HG03280 (cell line): ENCODE measurements around the gene GOLGA8O.
"Not testable (repeated sequence)": the region's sequence is repeated elsewhere in the genome, so short reads cannot be mapped to it uniquely, and the experiment has no call there.

Experiments
- ATAC-seq: cut with Tn5 transposase; IDR thresholded peaks from one replicate; pipeline ENCODE4 v1.9.1; 2021; ENCODE audit warnings: mild to moderate bottlenecking, moderate library complexity; ENCODE audit not compliant: unreplicated experiment

GOLGA8O gene, protein sequence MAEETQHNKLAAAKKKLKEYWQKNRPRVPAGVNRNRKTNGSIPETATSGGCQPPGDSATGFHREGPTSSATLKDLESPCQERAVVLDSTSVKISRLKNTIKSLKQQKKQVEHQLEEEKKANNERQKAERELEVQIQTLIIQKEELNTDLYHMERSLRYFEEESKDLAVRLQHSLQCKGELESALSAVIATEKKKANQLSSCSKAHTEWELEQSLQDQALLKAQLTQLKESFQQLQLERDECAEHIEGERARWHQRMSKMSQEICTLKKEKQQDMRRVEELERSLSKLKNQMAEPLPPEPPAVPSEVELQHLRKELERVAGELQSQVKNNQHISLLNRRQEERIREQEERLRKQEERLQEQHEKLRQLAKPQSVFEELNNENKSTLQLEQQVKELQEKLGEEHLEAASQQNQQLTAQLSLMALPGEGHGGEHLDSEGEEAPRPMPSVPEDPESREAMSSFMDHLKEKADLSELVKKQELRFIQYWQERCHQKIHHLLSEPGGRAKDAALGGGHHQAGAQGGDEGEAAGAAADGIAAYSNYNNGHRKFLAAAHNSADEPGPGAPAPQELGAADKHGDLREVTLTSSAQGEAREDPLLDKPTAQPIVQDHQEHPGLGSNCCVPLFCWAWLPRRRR

DNA sequence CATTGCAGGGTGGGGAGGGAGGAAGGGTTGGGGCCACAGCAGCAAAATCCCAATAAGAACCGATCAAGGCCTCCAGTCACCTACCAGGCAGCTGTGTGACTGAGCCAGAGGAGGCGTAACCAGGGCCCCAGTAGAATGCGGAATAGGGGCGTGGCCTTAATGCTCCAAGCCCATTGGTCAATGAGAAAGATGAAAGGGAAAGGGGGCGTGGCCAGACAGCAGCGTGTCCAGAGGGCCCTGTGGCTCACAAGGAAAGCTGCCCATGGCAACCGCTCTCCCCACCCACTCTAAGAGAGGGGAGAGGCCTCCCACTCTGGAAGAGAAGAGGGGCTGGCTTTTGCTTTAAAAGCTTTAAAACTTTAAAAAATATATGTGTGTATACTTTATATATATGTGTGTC is at the start of gene GOLGA8O:
Gene GOLGA8O, minus strand, starts transcription at position 101 of the 400 bp plus-strand sequence. Its CDS starts 98 bp downstream, at position 3.
- ATAC-seq, result not testable (repeated sequence)

- not testable (repeated sequence) for ATAC-seq
These were observed 48.8 kb upstream of the GOLGA8O start for GRCh38 chr15:32504152-32504811.

DNA sequence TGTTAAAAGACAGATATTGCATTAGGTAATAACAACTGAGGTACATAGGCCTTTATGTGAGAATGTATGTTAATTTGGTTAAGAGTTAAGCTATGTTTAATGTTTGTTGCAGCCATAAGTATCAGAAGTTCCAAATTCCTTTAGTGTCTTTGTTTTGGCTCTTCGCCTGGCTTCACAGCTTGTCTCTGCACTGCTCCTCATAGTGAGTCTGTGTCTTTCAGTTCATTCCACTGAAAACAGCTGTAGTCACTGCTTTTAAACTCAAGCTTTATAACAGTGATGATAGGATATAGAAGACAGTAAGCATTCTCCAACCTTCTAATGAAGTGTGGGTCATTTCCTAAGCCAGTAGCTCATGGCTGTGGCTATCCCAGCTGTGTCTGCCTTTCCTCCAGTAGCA is 47.5 kb upstream of the GOLGA8O start:
- ATAC-seq, result not testable (repeated sequence)

- ATAC-seq, result not testable (repeated sequence)
These were observed 37.3 kb upstream of the GOLGA8O start for GRCh38 chr15:32492768-32493167.

DNA sequence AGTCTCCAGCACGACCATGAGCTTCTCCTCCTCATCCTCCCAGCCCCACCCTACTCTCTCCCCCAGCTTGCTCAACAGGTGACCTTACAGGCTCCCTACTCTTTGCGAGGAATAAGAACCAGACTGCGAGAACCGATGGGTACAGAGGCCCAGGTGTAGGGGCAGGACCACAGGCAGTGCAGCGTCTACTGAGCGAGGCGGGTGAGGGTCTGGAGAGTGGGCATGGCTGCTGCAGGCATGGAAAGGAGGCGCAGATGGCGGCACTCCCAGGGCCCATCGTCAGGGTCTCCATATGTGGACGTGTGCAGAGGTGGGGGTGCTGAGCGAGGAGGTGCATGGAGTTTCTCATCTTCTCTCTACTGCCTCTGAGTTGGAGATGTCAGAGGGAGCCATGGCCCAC is 31.0 kb upstream of the GOLGA8O start:
- ATAC-seq, result not testable (repeated sequence)

GRCh38 chr15:32483377-32483776 is 27.9 kb upstream of the GOLGA8O start:
- not testable (repeated sequence) for ATAC-seq

DNA sequence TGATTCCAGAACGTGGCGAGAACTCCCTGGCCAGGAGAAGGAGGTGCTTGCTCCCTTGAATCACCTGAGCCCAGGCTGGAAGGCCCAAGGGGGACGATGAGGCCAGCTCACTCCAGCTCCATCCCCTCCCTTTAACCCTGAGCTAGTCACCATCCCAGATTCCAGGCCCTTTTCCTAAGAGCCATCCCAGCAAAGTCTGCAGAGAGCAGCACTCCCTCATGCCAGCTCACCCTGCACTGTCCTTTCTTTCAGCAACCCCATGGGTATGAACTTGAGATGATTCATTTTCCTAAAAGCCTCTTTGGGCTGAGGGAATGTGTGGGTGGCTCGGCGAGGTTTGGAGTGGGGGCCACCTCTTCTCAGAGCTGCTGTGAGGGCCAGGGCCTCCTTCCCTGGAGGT is 26.2 kb upstream of the GOLGA8O start:
- not testable (repeated sequence) for ATAC-seq

DNA sequence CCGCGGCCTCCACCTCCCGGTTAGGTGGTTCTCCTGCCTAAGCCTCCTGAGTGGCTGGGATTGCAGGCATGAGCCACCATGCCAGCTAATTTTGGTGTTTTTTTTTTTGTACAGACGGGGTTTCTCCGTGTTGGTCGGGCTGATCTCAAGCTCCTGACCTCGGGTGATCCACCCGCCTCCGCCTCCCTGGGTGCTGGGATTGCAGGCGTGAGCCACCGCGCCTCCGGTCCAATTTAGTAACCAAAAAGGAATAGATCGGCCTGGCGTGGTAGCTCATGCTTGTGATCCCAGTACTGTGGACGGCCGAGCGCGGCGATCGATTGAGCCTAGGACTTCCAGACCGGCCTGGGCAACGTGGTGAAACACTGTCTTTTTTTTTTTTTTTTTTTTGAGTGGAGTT is 12.6 kb upstream of the GOLGA8O start:
- not testable (repeated sequence) for ATAC-seq

- not testable (repeated sequence) for ATAC-seq
These were observed 14.9 kb downstream of the GOLGA8O start for GRCh38 chr15:32440445-32440977.

- not testable (repeated sequence) for ATAC-seq
These were observed 21.1 kb downstream of the GOLGA8O start for GRCh38 chr15:32434102-32434963.

- ATAC-seq, result not testable (repeated sequence)
These were observed 27.8 kb downstream of the GOLGA8O start for GRCh38 chr15:32427635-32428034.

DNA sequence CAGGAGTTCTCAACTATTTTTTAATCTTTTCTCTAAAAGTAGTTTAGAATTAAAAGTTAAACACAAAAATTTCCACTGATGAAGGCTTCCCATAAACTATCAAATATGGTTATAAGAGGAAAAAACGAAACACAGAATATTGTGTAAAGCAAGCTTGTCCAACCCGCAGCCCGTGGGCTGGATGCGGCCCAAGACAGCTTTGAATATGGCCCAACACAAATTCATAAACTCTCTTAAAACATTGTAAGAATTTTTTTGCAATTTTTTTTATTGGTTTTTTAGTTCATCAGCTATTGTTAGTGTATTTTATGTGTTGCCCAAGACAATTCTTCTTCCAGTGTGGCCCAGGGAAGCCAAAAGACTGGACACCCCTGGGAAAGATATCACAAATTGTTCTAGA is 28.9 kb downstream of the GOLGA8O start:
- not testable (repeated sequence) for ATAC-seq

DNA sequence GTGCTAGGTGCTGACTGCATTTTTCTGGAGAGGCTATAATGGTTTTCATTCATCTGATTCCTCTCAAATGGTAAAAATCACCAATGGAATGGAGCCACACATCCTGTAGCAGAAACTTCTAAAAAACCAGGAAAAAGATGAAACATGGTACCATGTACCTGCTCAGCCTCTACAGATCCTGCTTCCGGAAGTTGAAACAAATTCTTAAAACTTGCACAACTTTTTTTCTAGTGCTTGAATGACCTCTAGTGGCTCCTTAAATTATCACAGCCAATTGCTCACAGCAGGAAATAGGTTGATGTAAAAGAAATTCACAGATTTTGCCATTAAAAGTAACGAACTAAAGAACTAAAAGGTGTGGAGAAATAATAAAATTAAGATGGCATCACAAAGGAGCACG is 47.5 kb downstream of the GOLGA8O start:
- not testable (repeated sequence) for ATAC-seq

- ATAC-seq, result not testable (repeated sequence)
These were observed 52.2 kb downstream of the GOLGA8O start, which contains the start of gene GOLGA8K for GRCh38 chr15:32403192-32403591. Gene GOLGA8K (minus strand): TSS chr15:32403292. CDS start chr15:32403194, 98 bp downstream.

GRCh38 chr15:32396522-32396921 is 58.9 kb downstream of the GOLGA8O start:
- ATAC-seq, result not testable (repeated sequence)
